Esophagus squamous epithelium (tissue), 4 donors: ENCODE results near the gene HS6ST1.

ENCODE experiments used
- POLR2A ChIP-seq, 4 donors: fragments of 450-650 bp; IDR thresholded peaks; one replicate each; pipeline ENCODE4 v1.6.1; 2017; ENCODE audit warnings: antibody characterized with exemption in 4 of 4, mild to moderate bottlenecking in 4 of 4, moderate library complexity in 3 of 4
- TF ChIP-seq, protein P1 (sequence below), 6 experiments: fragments of 450-650 bp in 4 of 6; fragments of 200-600 bp in 2 of 6; sonication (generic) in 2 of 6; IDR thresholded peaks; one replicate each; pipeline ENCODE4 v1.5.1; 2016 to 2019; ENCODE audit warnings: antibody characterized with exemption in 6 of 6, mild to moderate bottlenecking in 4 of 6, moderate library complexity in 4 of 6

DNA sequence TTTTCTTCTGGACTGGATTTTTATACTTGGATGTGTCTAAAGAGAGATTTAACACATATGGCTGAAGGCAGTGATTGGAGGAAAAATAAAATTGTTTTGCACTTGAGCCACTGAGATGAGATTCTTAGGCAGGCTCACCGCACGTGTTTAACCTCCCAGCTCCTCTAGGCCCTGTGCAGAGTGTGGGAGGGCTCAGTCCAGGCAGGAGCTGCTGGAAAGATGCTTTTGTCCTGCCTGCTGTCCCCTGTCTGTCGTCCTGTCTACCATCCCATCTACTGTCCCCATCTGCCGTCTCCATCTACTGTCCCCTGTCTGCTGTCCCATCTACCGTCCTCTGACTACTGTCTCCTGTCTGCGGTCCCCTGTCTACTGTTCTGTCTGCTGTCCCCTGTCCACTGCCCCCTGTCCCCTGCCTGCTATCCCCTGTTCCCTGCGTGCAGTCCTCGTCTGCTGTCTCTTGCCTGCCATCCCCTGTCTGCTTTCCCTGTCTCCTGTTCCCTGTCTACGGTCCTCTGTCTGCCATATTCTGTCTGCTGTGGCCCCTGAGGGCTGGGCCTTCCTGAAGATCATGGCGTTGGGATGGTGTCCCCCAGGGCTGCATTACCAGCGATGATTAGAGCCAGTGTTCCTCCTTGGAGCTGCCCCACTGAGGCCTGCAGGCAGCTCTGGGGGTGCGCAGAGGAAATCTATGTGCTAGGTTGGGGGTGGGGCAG lies 43.7 kb upstream of the HS6ST1 start:
- TF ChIP-seq, protein P1, sequence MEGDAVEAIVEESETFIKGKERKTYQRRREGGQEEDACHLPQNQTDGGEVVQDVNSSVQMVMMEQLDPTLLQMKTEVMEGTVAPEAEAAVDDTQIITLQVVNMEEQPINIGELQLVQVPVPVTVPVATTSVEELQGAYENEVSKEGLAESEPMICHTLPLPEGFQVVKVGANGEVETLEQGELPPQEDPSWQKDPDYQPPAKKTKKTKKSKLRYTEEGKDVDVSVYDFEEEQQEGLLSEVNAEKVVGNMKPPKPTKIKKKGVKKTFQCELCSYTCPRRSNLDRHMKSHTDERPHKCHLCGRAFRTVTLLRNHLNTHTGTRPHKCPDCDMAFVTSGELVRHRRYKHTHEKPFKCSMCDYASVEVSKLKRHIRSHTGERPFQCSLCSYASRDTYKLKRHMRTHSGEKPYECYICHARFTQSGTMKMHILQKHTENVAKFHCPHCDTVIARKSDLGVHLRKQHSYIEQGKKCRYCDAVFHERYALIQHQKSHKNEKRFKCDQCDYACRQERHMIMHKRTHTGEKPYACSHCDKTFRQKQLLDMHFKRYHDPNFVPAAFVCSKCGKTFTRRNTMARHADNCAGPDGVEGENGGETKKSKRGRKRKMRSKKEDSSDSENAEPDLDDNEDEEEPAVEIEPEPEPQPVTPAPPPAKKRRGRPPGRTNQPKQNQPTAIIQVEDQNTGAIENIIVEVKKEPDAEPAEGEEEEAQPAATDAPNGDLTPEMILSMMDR (IDR thresholded peaks at IDR 0.05) = no peak
- TF ChIP-seq POLR2A (IDR thresholded peaks at IDR 0.05) = no peak
